Measurements from ENCODE around the gene TENM4.

- TF ChIP-seq CTCF (IDR thresholded peaks at IDR 0.05; ENCODE audit: low read depth, low read length, poor library complexity, severe bottlenecking) = no peak
- no peak for TF ChIP-seq EZH2phosphoT487 (IDR thresholded peaks at IDR 0.05; ENCODE audit: borderline replicate concordance, low read length)
These were observed 639.5 kb downstream of the TENM4 start for GRCh38 chr11:78801161-78801884.

Data from DOHH2 (cell line).